Muscle layer of duodenum (tissue), 2 donors: ENCODE data around the gene LAMA2.

Source experiments
- H3K27ac ChIP-seq: one replicate; pipeline ENCODE4 v1.7.0; 2013; ENCODE audit warnings: mild to moderate bottlenecking, low read length
- H3K27me3 ChIP-seq: one replicate; pipeline ENCODE4 v1.7.0; 2013; ENCODE audit warnings: low read depth, mild to moderate bottlenecking, control low read depth, low read length
- H3K36me3 ChIP-seq, 2 donors: one replicate each; pipeline ENCODE4 v1.7.0; 2013; ENCODE audit warnings: low read length in 2 of 2, control low read depth in 1 of 2, mild to moderate bottlenecking in 1 of 2; ENCODE audit not compliant: insufficient read depth in 2 of 2, control insufficient read depth in 1 of 2
- H3K4me1 ChIP-seq, 2 donors: one replicate each; pipeline ENCODE4 v1.7.0; 2013; ENCODE audit warnings: low read length in 2 of 2, mild to moderate bottlenecking in 2 of 2, control low read depth in 1 of 2, moderate library complexity in 1 of 2; ENCODE audit not compliant: insufficient read depth in 2 of 2, control insufficient read depth in 1 of 2
- H3K4me3 ChIP-seq, 2 donors: one replicate each; pipeline ENCODE4 v1.7.0; 2013; ENCODE audit warnings: low read length in 2 of 2, low read depth in 1 of 2, mild to moderate bottlenecking in 1 of 2
- H3K9me3 ChIP-seq, 2 donors: one replicate each; pipeline ENCODE4 v1.7.0; 2013; ENCODE audit warnings: low read length in 2 of 2, control low read depth in 1 of 2, mild to moderate bottlenecking in 1 of 2; ENCODE audit not compliant: control insufficient read depth in 1 of 2
- donor health status: healthy.

Gene LAMA2

DNA sequence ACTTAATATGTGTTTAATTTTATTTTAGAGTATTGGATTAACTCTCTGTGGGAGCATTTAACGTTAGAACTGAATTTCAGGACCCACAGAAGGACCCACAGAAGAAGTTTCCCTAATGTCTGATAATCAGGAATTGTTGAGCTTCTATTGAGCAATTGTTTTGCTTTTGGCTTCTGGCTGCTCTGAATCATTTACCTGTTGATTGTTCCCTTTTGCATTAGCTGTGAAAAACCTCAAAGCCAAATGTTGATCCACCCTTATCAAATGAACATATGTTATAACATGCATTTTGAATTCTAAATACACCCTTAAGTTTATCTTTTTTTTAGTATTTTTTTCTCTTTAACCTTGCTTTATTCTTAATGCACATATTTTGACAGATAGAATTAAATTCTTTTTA is 393.5 kb downstream of the LAMA2 start:
- no peaks in the 10 kb centered on the region for H3K9me3 ChIP-seq
- H3K36me3 ChIP-seq: no peaks in the 10 kb centered on the region
- no peak overlapping the region for H3K27ac ChIP-seq
- no peaks in the 10 kb centered on the region for H3K4me1 ChIP-seq
- H3K27me3 ChIP-seq: no peaks in the 10 kb centered on the region
- H3K4me3 ChIP-seq: no peak overlapping the region

GRCh38 chr6:129276986-129277385 is 394.0 kb downstream of the LAMA2 start:
- H3K36me3 ChIP-seq: no peaks in the 10 kb centered on the region
- H3K4me3 ChIP-seq: no peak overlapping the region
- no peaks in the 10 kb centered on the region for H3K9me3 ChIP-seq
- no peaks in the 10 kb centered on the region for H3K27me3 ChIP-seq
- H3K4me1 ChIP-seq: no peaks in the 10 kb centered on the region
- H3K27ac ChIP-seq: no peak overlapping the region

- Histone ChIP-seq H3K4me3 (no peak overlapping the region), H3K4me1 (no peaks in the 10 kb centered on the region), H3K27me3 (no peaks in the 10 kb centered on the region), H3K9me3 (no peaks in the 10 kb centered on the region), H3K27ac (no peak overlapping the region), H3K36me3 (no peaks in the 10 kb centered on the region)
Measured at GRCh38 chr6:129279343-129280292, 396.7 kb downstream of the LAMA2 start.

- Histone ChIP-seq H3K27ac (no peak overlapping the region), H3K27me3 (no peaks in the 10 kb centered on the region), H3K36me3 (no peaks in the 10 kb centered on the region), H3K4me1 (no peaks in the 10 kb centered on the region), H3K4me3 (no peak overlapping the region), H3K9me3 (no peaks in the 10 kb centered on the region)
Measured at GRCh38 chr6:129280293-129280644, 397.3 kb downstream of the LAMA2 start.

- Histone ChIP-seq H3K9me3 (no peaks in the 10 kb centered on the region), H3K27ac (no peak overlapping the region), H3K4me1 (no peaks in the 10 kb centered on the region), H3K36me3 (no peaks in the 10 kb centered on the region), H3K27me3 (no peaks in the 10 kb centered on the region), H3K4me3 (no peak overlapping the region)
Measured at GRCh38 chr6:129280749-129281148, 397.8 kb downstream of the LAMA2 start.

DNA sequence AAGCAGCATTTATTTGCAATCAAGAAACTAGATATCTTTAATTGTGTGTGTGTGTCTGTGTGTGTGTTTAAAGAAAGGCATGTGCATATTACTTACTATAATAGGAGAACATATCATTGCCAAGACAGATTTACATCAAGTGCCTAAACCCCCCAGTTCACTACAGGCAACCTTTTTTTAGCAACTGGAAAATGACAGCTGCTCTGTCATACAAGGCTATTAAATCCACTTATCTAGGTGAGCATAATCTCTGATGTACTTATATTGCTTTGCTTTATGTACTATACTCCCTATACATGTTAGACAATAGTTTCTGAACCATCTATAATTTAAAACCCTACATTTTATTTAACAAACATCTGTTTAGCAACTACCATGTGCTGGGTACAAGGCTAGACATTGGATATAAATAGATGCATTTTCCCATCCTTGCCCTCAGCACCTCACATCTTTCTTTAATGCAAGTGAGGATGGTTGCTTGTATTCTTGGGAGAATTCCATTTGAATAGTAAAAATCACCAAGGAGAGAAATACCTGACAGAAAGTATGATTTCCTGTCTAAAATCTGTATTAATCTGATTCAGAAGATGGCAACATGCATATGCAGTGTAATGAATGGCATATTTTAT is 398.3 kb downstream of the LAMA2 start:
- Histone ChIP-seq H3K4me3 (no peak overlapping the region), H3K27ac (no peak overlapping the region), H3K27me3 (no peaks in the 10 kb centered on the region), H3K4me1 (no peaks in the 10 kb centered on the region), H3K9me3 (no peaks in the 10 kb centered on the region), H3K36me3 (no peaks in the 10 kb centered on the region)

GRCh38 chr6:129282019-129282418 is 399.1 kb downstream of the LAMA2 start:
- Histone ChIP-seq H3K27me3 (no peaks in the 10 kb centered on the region), H3K4me1 (no peaks in the 10 kb centered on the region), H3K9me3 (no peaks in the 10 kb centered on the region), H3K36me3 (no peaks in the 10 kb centered on the region), H3K4me3 (no peak overlapping the region), H3K27ac (no peak overlapping the region)

GRCh38 chr6:129284225-129284624 is 401.3 kb downstream of the LAMA2 start:
- H3K36me3 ChIP-seq: no peaks in the 10 kb centered on the region
- no peaks in the 10 kb centered on the region for H3K27me3 ChIP-seq
- H3K27ac ChIP-seq: no peak overlapping the region
- no peaks in the 10 kb centered on the region for H3K4me1 ChIP-seq
- no peak overlapping the region for H3K4me3 ChIP-seq
- H3K9me3 ChIP-seq: no peaks in the 10 kb centered on the region

GRCh38 chr6:129287231-129288177 is 404.6 kb downstream of the LAMA2 start:
- H3K36me3 ChIP-seq: peaks cover 0 to 4% of the 10 kb centered on the region in 2 donors
- no peak overlapping the region for H3K27ac ChIP-seq
- no peaks in the 10 kb centered on the region for H3K4me1 ChIP-seq
- no peaks in the 10 kb centered on the region for H3K9me3 ChIP-seq
- no peaks in the 10 kb centered on the region for H3K27me3 ChIP-seq
- no peak overlapping the region for H3K4me3 ChIP-seq

- Histone ChIP-seq H3K36me3 (peaks cover 0 to 8% of the 10 kb centered on the region in 2 donors), H3K27ac (no peak overlapping the region), H3K4me1 (no peaks in the 10 kb centered on the region)
Measured at GRCh38 chr6:129289442-129289841, 406.5 kb downstream of the LAMA2 start.

DNA sequence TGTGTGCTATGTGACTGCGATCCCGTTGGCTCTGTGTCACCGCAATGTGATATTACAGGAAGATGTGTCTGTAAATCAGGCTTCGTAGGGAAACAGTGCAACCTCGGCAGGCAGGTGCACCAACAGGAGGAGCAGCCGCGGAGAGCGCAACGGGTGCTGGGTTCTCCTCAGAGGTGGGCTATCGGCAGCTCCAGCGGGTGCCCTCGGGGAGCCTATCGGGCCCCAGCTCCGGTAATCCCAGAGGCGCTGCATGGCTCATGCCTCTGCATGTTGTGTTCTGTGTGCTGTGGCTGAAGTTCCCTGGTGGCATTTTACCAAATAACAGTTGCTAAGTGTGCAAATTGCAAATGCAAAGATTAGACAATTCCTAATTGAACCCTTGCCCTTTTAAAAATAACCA is 409.9 kb downstream of the LAMA2 start:
- no peaks in the 10 kb centered on the region for H3K27me3 ChIP-seq
- H3K4me3 ChIP-seq: no peak overlapping the region
- no peaks in the 10 kb centered on the region for H3K4me1 ChIP-seq
- no peaks in the 10 kb centered on the region for H3K9me3 ChIP-seq
- H3K27ac ChIP-seq: no peak overlapping the region
- peaks cover 0 to 13% of the 10 kb centered on the region in 2 donors for H3K36me3 ChIP-seq

More at GRCh38 chr6:129289442-129289841, 406.5 kb downstream of the LAMA2 start:
- no peaks in the 10 kb centered on the region for H3K9me3 ChIP-seq
- no peaks in the 10 kb centered on the region for H3K27me3 ChIP-seq
- H3K4me3 ChIP-seq: no peak overlapping the region
